ENCODE measurements around the gene SLC40A1. TPM values are rescaled to one million over a fixed set of nuclear protein-coding genes. Genes with fewer than 3 reads are reported as not detected.

SLC40A1 gene
- total RNA-seq, 1 donor, result 10.9 TPM

DNA sequence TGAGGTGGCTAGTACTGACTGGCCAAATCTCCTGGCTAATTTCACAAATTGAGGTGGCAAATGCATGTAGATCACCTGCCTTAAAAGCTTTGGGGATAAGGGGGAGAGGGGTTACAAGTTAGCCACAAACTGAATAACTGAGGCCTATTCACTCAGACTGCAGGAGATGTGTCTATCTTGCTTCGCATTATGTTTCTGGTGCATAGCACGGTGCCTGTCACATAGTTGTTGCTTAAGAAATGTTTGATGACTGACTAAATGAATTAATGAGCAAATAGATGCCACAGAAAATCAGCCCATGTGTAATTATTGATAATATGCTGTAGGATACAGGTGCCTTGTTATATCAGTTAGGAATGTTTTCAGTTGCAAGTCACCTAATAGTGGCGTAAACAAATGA is 12.5 kb upstream of the SLC40A1 start:
- Histone ChIP-seq H3K4me2 (ENCODE audit: insufficient read depth, low read length) (no peak overlapping the region), H2AFZ (ENCODE audit: low read length) (no peak overlapping the region), H3K27me3 (ENCODE audit: insufficient read depth, low read length) (peaks cover 3% of the 10 kb centered on the region), H3K4me3 (ENCODE audit: insufficient read depth, low read length) (no peak overlapping the region), H3K9me3 (ENCODE audit: low read depth, low read length) (no peaks in the 10 kb centered on the region), H4K20me1 (ENCODE audit: insufficient read depth, low read length) (no peaks in the 10 kb centered on the region), H3K4me1 (ENCODE audit: insufficient read depth, low read length) (no peaks in the 10 kb centered on the region), H3K79me2 (ENCODE audit: insufficient read depth, low read length) (no peaks in the 10 kb centered on the region), H3K27ac (ENCODE audit: low read depth, low read length) (no peak overlapping the region), H3K36me3 (ENCODE audit: insufficient read depth, low read length) (no peaks in the 10 kb centered on the region)
- DNase-seq (ENCODE audit: insufficient read length, low spot score, missing footprints), result no peak
- TF ChIP-seq, protein P1, sequence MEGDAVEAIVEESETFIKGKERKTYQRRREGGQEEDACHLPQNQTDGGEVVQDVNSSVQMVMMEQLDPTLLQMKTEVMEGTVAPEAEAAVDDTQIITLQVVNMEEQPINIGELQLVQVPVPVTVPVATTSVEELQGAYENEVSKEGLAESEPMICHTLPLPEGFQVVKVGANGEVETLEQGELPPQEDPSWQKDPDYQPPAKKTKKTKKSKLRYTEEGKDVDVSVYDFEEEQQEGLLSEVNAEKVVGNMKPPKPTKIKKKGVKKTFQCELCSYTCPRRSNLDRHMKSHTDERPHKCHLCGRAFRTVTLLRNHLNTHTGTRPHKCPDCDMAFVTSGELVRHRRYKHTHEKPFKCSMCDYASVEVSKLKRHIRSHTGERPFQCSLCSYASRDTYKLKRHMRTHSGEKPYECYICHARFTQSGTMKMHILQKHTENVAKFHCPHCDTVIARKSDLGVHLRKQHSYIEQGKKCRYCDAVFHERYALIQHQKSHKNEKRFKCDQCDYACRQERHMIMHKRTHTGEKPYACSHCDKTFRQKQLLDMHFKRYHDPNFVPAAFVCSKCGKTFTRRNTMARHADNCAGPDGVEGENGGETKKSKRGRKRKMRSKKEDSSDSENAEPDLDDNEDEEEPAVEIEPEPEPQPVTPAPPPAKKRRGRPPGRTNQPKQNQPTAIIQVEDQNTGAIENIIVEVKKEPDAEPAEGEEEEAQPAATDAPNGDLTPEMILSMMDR (IDR thresholded peaks at IDR 0.05; ENCODE audit: extremely low read depth, low read depth, low read length), result no peak

DNA sequence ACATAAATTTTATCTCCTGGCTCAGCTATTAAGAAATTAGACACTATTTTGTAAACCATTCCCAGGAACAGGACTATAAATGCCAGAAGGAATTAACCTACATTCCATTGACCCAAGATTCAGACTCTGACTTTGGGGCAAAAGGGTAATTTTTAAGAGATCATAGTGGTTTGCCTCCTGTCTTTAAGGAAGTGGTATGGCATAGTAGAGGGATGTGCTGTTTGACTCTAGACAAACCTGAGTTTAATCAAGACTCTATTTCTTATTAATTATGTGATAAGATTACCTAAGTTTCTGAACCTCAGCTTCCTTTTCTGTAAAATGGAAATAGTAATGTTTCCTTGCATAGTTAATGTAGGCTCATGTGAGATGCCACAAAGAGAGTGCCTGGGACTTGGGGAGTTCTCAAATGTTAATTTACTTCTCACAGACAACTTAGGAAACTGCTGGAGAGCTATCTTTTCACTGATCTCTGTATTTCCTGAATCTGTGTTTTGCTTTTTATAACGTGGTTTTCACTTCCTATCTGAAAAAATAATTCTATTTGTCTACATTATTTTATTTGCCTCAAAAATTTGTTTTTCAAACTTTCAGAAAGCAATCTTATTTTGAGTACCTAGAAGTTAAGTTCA is 11.9 kb upstream of the SLC40A1 start:
- Histone ChIP-seq H3K27me3 (ENCODE audit: insufficient read depth, low read length) (peaks cover 3% of the 10 kb centered on the region), H3K27ac (ENCODE audit: low read depth, low read length) (no peak overlapping the region), H3K4me2 (ENCODE audit: insufficient read depth, low read length) (no peak overlapping the region), H3K4me1 (ENCODE audit: insufficient read depth, low read length) (no peaks in the 10 kb centered on the region), H3K79me2 (ENCODE audit: insufficient read depth, low read length) (no peaks in the 10 kb centered on the region), H4K20me1 (ENCODE audit: insufficient read depth, low read length) (no peaks in the 10 kb centered on the region), H3K4me3 (ENCODE audit: insufficient read depth, low read length) (no peak overlapping the region), H3K36me3 (ENCODE audit: insufficient read depth, low read length) (no peaks in the 10 kb centered on the region), H2AFZ (ENCODE audit: low read length) (no peak overlapping the region), H3K9me3 (ENCODE audit: low read depth, low read length) (no peaks in the 10 kb centered on the region)
- no peak for DNase-seq (ENCODE audit: insufficient read length, low spot score, missing footprints)
- TF ChIP-seq, protein P1 (IDR thresholded peaks at IDR 0.05; ENCODE audit: extremely low read depth, low read depth, low read length), result no peak

DNA sequence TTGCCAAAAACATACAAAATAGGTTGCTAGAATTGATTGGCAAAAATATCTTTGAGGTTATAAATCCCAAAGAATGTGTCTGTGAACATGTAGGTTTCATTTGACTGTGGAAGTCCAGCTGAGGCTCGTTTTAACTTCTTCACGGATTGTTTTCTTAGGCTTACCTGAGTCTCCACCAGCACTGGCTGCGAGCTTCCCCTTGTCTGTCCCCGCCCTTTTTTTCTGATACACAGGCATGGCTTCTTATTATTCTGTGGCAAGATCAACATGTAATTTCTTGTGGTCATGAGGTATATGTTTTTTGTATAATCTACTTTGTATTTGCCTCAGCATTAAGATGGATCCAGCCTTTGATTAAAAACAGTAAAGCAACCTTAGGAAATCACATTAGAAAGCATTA is 7.2 kb upstream of the SLC40A1 start:
- no peaks in the 10 kb centered on the region for H4K20me1 ChIP-seq (ENCODE audit: insufficient read depth, low read length)
- no peaks in the 10 kb centered on the region for H3K36me3 ChIP-seq (ENCODE audit: insufficient read depth, low read length)
- H3K4me3 ChIP-seq (ENCODE audit: insufficient read depth, low read length), result no peak overlapping the region
- TF ChIP-seq, protein P1 (IDR thresholded peaks at IDR 0.05; ENCODE audit: extremely low read depth, low read depth, low read length), result no peak
- no peak overlapping the region for H3K4me2 ChIP-seq (ENCODE audit: insufficient read depth, low read length)
- DNase-seq (ENCODE audit: insufficient read length, low spot score, missing footprints), result no peak
- no peak overlapping the region for H3K27ac ChIP-seq (ENCODE audit: low read depth, low read length)
- H3K4me1 ChIP-seq (ENCODE audit: insufficient read depth, low read length), result no peaks in the 10 kb centered on the region
- no peak overlapping the region for H2AFZ ChIP-seq (ENCODE audit: low read length)
- peaks cover 23% of the 10 kb centered on the region for H3K27me3 ChIP-seq (ENCODE audit: insufficient read depth, low read length)
- no peaks in the 10 kb centered on the region for H3K79me2 ChIP-seq (ENCODE audit: insufficient read depth, low read length)
- no peaks in the 10 kb centered on the region for H3K9me3 ChIP-seq (ENCODE audit: low read depth, low read length)

DNA sequence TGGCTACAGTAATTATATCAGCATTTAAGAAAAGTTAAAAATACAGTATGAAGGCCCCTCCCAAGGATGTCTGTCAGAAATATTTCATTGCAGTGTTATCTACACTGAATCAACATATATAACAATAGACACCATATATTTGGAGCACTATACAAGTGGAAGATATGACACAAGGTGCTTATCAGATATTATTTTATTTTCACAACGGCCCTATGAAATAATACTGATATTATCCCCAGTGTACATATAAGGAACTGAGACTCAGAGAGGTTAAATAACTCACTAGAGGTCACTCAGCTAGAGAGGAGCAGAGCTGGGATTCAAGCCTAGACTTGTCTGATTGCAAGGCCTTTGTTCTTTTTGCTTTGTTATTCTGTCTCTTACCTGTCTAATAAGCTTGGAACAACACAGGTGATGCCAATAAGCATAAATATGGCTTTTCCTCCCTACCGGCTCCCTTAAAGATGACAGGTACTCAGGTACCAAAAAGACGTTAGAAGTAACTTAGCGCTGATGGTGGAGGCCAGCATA is 4.7 kb upstream of the SLC40A1 start:
- peaks cover 45% of the 10 kb centered on the region for H3K27me3 ChIP-seq (ENCODE audit: insufficient read depth, low read length)
- H4K20me1 ChIP-seq (ENCODE audit: insufficient read depth, low read length), result no peaks in the 10 kb centered on the region
- H3K4me2 ChIP-seq (ENCODE audit: insufficient read depth, low read length), result no peak overlapping the region
- no peak for DNase-seq (ENCODE audit: insufficient read length, low spot score, missing footprints)
- peaks cover 4% of the 10 kb centered on the region for H3K4me1 ChIP-seq (ENCODE audit: insufficient read depth, low read length)
- no peak overlapping the region for H2AFZ ChIP-seq (ENCODE audit: low read length)
- no peaks in the 10 kb centered on the region for H3K9me3 ChIP-seq (ENCODE audit: low read depth, low read length)
- H3K79me2 ChIP-seq (ENCODE audit: insufficient read depth, low read length), result no peaks in the 10 kb centered on the region
- TF ChIP-seq, protein P1 (IDR thresholded peaks at IDR 0.05; ENCODE audit: extremely low read depth, low read depth, low read length), result no peak
- no peak overlapping the region for H3K4me3 ChIP-seq (ENCODE audit: insufficient read depth, low read length)
- no peaks in the 10 kb centered on the region for H3K36me3 ChIP-seq (ENCODE audit: insufficient read depth, low read length)
- no peak overlapping the region for H3K27ac ChIP-seq (ENCODE audit: low read depth, low read length)
